T-helper 1 cell treated with Interleukin-12 subunit alpha and Interleukin-12 subunit beta and Interleukin-4 antibody, amounts not matched to agents 30 μg/mL and 1 μg/mL, for 36 hours (primary cell): ENCODE measurements around the gene NFATC1.

ENCODE experiments used
- H3K27ac Mint-ChIP-seq: one replicate; pipeline ENCODE4 v1.8.0; 2021; ENCODE audit warnings: mild to moderate bottlenecking, mixed read lengths
- H3K27me3 Mint-ChIP-seq: one replicate; pipeline ENCODE4 v1.8.0; 2021; ENCODE audit warnings: low read depth, mixed read lengths
- H3K36me3 Mint-ChIP-seq: one replicate; pipeline ENCODE4 v1.8.0; 2021; ENCODE audit warnings: low read depth, mixed read lengths
- H3K4me1 Mint-ChIP-seq: one replicate; pipeline ENCODE4 v1.8.0; 2021; ENCODE audit warnings: low read depth, mixed read lengths
- H3K4me3 Mint-ChIP-seq: one replicate; pipeline ENCODE4 v1.8.0; 2021; ENCODE audit warnings: mild to moderate bottlenecking, moderate library complexity, mixed read lengths
- H3K9me3 Mint-ChIP-seq: one replicate; pipeline ENCODE4 v1.8.0; 2021; ENCODE audit warnings: mixed read lengths

NFATC1 gene

DNA sequence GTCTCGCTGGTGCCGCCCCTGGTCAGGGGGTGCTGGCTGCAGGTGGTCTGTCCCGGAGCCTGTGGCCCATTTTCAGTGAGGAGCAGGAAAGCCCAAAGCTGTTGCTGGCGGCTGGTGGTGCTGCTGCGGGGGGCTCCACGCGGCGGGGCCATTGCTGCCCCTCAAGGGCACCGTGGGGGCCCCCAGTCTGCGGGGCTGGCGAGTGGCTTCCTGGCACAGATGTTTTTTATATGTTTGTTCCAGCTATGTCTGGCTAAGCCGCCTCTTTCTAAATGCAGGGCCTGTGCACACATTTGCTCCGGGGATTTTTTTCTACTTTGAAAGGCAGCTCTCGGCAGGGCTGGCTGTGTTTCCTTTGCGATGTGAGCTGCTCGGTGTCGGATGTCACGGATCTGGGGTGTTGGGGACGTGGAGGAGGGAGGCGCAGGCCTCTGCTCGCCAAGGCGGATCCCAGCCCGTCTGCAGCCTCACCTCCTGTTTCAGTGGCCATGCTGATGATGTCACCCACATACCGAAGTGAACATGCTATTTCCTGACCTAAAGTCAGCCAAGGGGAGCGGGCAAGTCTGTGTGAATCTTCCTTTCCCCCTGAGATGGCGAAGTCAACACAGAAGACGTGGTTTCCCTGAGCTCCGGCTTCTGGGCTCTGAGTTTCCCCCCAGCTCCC lies 171.9 kb downstream of the NFATC1 start:
- H3K27me3 Mint-ChIP-seq, result peaks cover 4% of the 10 kb centered on the region
- H3K9me3 Mint-ChIP-seq, result peaks cover 8% of the 10 kb centered on the region

DNA sequence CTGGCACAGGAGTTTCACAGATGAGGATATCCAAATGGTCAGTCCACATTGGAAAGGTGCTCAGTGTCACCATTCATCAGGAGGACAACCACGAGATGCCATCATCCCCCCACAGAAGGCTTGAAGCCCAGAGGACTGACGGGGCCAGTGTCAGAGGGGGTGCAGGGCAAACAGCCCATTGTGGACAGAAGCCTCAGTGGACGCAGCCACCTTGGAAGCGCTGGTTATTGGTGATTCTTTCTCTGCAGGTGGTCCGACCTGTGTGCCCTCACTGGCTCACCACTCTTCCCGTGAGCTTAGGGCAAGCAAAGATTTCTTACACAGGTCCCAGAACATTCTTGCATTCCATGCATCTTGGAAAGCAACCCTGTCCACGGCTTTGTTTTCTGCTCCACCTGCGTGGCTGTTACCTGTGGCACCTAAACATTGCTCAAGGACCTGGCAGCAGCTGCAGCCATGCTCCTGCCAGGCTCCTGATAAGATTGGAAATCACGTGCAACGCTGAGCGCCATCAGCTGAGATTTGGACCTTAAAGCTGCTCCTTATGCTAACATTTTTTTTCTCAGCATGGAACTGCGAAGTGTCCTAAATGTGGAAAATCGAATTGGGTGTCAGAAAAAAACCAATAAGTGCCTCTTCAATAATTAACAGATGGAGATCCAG lies 172.9 kb downstream of the NFATC1 start:
- Mint-ChIP-seq H3K36me3 (peaks cover 3% of the 10 kb centered on the region), H3K4me1 (no peaks in the 10 kb centered on the region), H3K27ac (no peak overlapping the region), H3K27me3 (peaks cover 4% of the 10 kb centered on the region), H3K9me3 (peaks cover 18% of the 10 kb centered on the region), H3K4me3 (no peak overlapping the region)

More for the DNA sequence above, 171.9 kb downstream of the NFATC1 start:
- Mint-ChIP-seq H3K4me1 (no peaks in the 10 kb centered on the region), H3K27ac (no peak overlapping the region), H3K4me3 (no peak overlapping the region), H3K36me3 (peaks cover 1% of the 10 kb centered on the region)

- H3K36me3 Mint-ChIP-seq, result peaks cover 3% of the 10 kb centered on the region
- no peaks in the 10 kb centered on the region for H3K4me1 Mint-ChIP-seq
- H3K9me3 Mint-ChIP-seq, result peaks cover 19% of the 10 kb centered on the region
- H3K4me3 Mint-ChIP-seq, result no peak overlapping the region
- peak overlapping the region; percentile 10 for H3K27ac Mint-ChIP-seq
- peaks cover 4% of the 10 kb centered on the region for H3K27me3 Mint-ChIP-seq
Observed at GRCh38 chr18:79569720-79570119, 174.0 kb downstream of the NFATC1 start.

GRCh38 chr18:79570266-79571201 lies 174.8 kb downstream of the NFATC1 start:
- peaks cover 3% of the 10 kb centered on the region for H3K36me3 Mint-ChIP-seq
- H3K4me1 Mint-ChIP-seq, result no peaks in the 10 kb centered on the region
- peaks cover 4% of the 10 kb centered on the region for H3K27me3 Mint-ChIP-seq
- no peak overlapping the region for H3K27ac Mint-ChIP-seq
- H3K4me3 Mint-ChIP-seq, result no peak overlapping the region
- peaks cover 19% of the 10 kb centered on the region for H3K9me3 Mint-ChIP-seq

- no peak overlapping the region for H3K4me3 Mint-ChIP-seq
- peaks cover 19% of the 10 kb centered on the region for H3K9me3 Mint-ChIP-seq
- no peak overlapping the region for H3K27ac Mint-ChIP-seq
- peaks cover 4% of the 10 kb centered on the region for H3K27me3 Mint-ChIP-seq
- peaks cover 3% of the 10 kb centered on the region for H3K36me3 Mint-ChIP-seq
- H3K4me1 Mint-ChIP-seq, result no peaks in the 10 kb centered on the region
Observed at GRCh38 chr18:79571211-79572092, 175.7 kb downstream of the NFATC1 start.

GRCh38 chr18:79572093-79572780 lies 176.5 kb downstream of the NFATC1 start:
- H3K36me3 Mint-ChIP-seq, result peaks cover 3% of the 10 kb centered on the region
- H3K9me3 Mint-ChIP-seq, result peaks cover 19% of the 10 kb centered on the region
- no peak overlapping the region for H3K27ac Mint-ChIP-seq
- H3K4me3 Mint-ChIP-seq, result no peak overlapping the region
- H3K4me1 Mint-ChIP-seq, result no peaks in the 10 kb centered on the region
- H3K27me3 Mint-ChIP-seq, result peaks cover 4% of the 10 kb centered on the region

DNA sequence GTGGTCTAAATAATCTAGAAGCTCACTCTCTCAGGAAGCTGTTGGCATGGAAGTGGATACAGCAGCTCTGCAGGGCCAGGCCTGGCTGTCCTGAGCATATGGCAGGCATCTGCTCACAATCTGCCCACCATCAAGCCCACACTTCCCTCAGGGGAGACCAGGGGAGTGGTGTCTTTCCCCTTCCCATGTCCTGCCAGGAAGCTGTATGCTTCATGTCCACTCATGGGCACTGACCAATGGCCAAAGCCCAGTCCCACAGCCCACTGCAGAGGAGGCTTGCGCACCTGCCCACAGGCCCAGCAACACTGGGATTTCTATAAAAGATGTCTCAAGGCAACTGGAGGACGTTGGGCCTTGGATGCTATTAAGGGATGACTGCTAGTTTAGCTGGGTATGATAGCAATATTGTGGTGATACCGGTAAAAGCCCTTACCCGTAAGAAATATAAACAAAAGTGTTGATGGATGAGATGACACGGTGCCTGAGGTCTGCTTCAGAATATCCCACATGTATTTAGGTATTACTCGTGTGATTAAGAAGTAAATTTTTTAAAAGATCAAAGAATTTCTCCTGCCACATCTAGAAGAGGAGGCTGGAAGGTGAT lies 177.2 kb downstream of the NFATC1 start:
- Mint-ChIP-seq H3K36me3 (peaks cover 3% of the 10 kb centered on the region), H3K4me3 (no peak overlapping the region), H3K27me3 (peaks cover 4% of the 10 kb centered on the region), H3K9me3 (peaks cover 19% of the 10 kb centered on the region), H3K4me1 (no peaks in the 10 kb centered on the region), H3K27ac (no peak overlapping the region)

GRCh38 chr18:79573921-79574491 lies 178.3 kb downstream of the NFATC1 start:
- Mint-ChIP-seq H3K4me3 (no peak overlapping the region), H3K27ac (no peak overlapping the region), H3K27me3 (peaks cover 4% of the 10 kb centered on the region), H3K4me1 (no peaks in the 10 kb centered on the region), H3K9me3 (peaks cover 19% of the 10 kb centered on the region), H3K36me3 (peaks cover 3% of the 10 kb centered on the region)

- no peak overlapping the region for H3K4me3 Mint-ChIP-seq
- H3K27me3 Mint-ChIP-seq, result no peaks in the 10 kb centered on the region
- no peak overlapping the region for H3K27ac Mint-ChIP-seq
- H3K36me3 Mint-ChIP-seq, result peaks cover 3% of the 10 kb centered on the region
- H3K4me1 Mint-ChIP-seq, result no peaks in the 10 kb centered on the region
- peaks cover 19% of the 10 kb centered on the region for H3K9me3 Mint-ChIP-seq
Observed at GRCh38 chr18:79574938-79575525, 179.3 kb downstream of the NFATC1 start.

DNA sequence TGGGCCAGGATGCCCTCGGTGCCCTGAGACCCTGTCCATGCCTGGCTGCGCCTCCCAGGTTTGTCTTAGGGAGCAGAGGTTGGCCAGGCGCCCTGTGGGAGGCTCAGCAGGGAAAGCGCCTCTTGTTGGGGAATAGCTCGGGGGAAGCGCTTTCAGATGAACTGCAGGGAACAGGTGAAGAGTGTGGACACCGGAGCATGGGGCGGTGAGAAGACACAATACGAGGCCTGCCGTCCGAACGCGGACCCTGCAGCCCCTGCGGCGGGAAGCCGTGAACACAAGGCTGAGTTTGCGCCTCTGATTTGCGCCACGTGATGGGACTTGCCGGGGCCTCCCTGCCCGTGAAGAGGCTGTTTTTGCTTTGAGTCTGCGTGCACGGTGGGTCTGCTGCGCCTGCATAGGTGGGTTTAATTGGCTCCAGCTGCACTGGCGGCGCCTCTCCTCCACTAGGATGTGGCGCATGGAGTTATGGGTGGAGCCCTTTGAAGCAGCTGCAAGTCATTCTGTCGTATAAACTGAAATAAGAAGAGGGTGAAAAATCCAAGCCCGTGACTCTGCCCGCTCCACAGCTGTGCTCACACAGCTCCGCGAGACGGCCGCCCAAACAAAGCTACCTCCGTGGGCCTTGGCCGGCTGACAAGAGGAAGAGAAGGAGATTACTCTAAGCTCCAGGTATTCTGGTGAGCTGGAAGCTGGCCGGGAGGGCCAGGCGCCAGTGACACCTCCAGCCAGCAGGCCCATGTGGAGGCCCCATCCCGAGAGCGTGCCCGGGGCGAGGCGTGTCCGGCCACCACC lies 180.4 kb downstream of the NFATC1 start:
- Mint-ChIP-seq H3K4me3 (no peak overlapping the region), H3K9me3 (peaks cover 19% of the 10 kb centered on the region), H3K27ac (no peak overlapping the region), H3K27me3 (no peaks in the 10 kb centered on the region), H3K36me3 (peaks cover 3% of the 10 kb centered on the region), H3K4me1 (no peaks in the 10 kb centered on the region)

- Mint-ChIP-seq H3K36me3 (peaks cover 3% of the 10 kb centered on the region), H3K9me3 (peaks cover 18% of the 10 kb centered on the region), H3K27me3 (no peaks in the 10 kb centered on the region), H3K4me1 (no peaks in the 10 kb centered on the region), H3K27ac (no peak overlapping the region), H3K4me3 (no peak overlapping the region)
Observed at GRCh38 chr18:79576686-79577351, 181.1 kb downstream of the NFATC1 start.
